ENCODE data around the gene SYAP1. TPM values are rescaled to one million over a fixed set of nuclear protein-coding genes. Genes with fewer than 3 reads are reported as not detected.

The SYAP1 gene
- total and polyA plus RNA-seq, 2 experiments from 2014 or later = 18.0 to 48.3 TPM

DNA sequence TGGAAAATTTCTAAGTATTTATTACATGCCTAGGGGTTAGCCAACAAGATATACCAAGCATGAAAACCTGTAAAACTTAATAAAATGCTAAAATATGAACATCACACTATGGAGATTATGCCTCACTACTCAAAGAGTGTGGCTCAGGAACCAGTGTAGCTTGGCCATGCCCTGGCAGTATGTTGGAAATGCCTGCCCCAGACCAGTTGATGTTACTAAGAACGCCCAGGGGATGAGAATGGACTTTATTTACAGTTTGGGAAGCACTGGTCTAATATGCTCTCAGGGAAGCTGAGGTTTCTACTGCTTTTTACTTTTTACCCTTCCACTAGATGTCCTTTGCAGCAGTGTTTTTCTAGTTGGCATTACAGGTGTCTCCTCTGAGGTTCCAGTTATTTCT, 43.2 kb downstream of the SYAP1 start (continued):
- TF ChIP-seq, protein P1, sequence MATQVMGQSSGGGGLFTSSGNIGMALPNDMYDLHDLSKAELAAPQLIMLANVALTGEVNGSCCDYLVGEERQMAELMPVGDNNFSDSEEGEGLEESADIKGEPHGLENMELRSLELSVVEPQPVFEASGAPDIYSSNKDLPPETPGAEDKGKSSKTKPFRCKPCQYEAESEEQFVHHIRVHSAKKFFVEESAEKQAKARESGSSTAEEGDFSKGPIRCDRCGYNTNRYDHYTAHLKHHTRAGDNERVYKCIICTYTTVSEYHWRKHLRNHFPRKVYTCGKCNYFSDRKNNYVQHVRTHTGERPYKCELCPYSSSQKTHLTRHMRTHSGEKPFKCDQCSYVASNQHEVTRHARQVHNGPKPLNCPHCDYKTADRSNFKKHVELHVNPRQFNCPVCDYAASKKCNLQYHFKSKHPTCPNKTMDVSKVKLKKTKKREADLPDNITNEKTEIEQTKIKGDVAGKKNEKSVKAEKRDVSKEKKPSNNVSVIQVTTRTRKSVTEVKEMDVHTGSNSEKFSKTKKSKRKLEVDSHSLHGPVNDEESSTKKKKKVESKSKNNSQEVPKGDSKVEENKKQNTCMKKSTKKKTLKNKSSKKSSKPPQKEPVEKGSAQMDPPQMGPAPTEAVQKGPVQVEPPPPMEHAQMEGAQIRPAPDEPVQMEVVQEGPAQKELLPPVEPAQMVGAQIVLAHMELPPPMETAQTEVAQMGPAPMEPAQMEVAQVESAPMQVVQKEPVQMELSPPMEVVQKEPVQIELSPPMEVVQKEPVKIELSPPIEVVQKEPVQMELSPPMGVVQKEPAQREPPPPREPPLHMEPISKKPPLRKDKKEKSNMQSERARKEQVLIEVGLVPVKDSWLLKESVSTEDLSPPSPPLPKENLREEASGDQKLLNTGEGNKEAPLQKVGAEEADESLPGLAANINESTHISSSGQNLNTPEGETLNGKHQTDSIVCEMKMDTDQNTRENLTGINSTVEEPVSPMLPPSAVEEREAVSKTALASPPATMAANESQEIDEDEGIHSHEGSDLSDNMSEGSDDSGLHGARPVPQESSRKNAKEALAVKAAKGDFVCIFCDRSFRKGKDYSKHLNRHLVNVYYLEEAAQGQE (IDR thresholded peaks at IDR 0.05; ENCODE audit: unreplicated experiment) = no peak
- no peak for TF ChIP-seq EZH2 (IDR thresholded peaks at IDR 0.05; ENCODE audit: low read depth, unreplicated experiment)

- Mint-ChIP-seq H3K27ac (no peak overlapping the region), H3K4me3 (no peak overlapping the region), H3K9me3 (peaks cover 8% of the 10 kb centered on the region), H3K4me1 (peaks cover 11% of the 10 kb centered on the region), H3K27me3 (ENCODE audit: insufficient read depth, low read depth, poor library complexity) (no peaks in the 10 kb centered on the region), H3K36me3 (ENCODE audit: low read depth) (peaks cover 9% of the 10 kb centered on the region)
- no peaks in the 10 kb centered on the region for H3K9me2 ChIP-seq (ENCODE audit: insufficient read depth)
- H3K4me3 ChIP-seq = no peak overlapping the region
- DNase-seq (ENCODE audit: low spot score) (no peak), ATAC-seq (no peak)
- H4K20me1 ChIP-seq (replicated peaks; ENCODE audit: insufficient read depth) = no peaks in the 10 kb centered on the region
- no peaks in the 10 kb centered on the region for H3K27me3 ChIP-seq (ENCODE audit: insufficient read depth)
- peaks cover under 1% of the 10 kb centered on the region; the same call in 1 of the 2 replicates for H3K36me3 ChIP-seq (ENCODE audit: insufficient read depth)
- H2AFZ ChIP-seq = no peak overlapping the region
- H3K4me1 ChIP-seq (ENCODE audit: insufficient read depth) = peaks cover under 1% of the 10 kb centered on the region; the same call in 1 of the 2 replicates
- H3K4me2 ChIP-seq = no peak overlapping the region
- H3F3A ChIP-seq (replicated peaks; ENCODE audit: low read depth) = no peaks in the 10 kb centered on the region; the same call in 1 of the 2 replicates
- H3K79me2 ChIP-seq (replicated peaks; ENCODE audit: insufficient read depth) = no peaks in the 10 kb centered on the region
- H3K27ac ChIP-seq (ENCODE audit: low read depth) = no peak overlapping the region
- no peak for TF ChIP-seq CREB1 (CRISPR knock-in tag; IDR thresholded peaks at IDR 0.05; ENCODE audit: low read depth)
- TF ChIP-seq, protein P2, sequence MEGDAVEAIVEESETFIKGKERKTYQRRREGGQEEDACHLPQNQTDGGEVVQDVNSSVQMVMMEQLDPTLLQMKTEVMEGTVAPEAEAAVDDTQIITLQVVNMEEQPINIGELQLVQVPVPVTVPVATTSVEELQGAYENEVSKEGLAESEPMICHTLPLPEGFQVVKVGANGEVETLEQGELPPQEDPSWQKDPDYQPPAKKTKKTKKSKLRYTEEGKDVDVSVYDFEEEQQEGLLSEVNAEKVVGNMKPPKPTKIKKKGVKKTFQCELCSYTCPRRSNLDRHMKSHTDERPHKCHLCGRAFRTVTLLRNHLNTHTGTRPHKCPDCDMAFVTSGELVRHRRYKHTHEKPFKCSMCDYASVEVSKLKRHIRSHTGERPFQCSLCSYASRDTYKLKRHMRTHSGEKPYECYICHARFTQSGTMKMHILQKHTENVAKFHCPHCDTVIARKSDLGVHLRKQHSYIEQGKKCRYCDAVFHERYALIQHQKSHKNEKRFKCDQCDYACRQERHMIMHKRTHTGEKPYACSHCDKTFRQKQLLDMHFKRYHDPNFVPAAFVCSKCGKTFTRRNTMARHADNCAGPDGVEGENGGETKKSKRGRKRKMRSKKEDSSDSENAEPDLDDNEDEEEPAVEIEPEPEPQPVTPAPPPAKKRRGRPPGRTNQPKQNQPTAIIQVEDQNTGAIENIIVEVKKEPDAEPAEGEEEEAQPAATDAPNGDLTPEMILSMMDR (conservative IDR thresholded peaks at IDR 0.05; ENCODE audit: low read depth in 2 of 2) = no peak
- no peak for TF ChIP-seq ETS1 (IDR thresholded peaks at IDR 0.05)
- TF ChIP-seq ZNF114 (CRISPR knock-in tag; IDR thresholded peaks at IDR 0.05) = no peak
- no peak for TF ChIP-seq ZNF331 (CRISPR knock-in tag; IDR thresholded peaks at IDR 0.05; ENCODE audit: low read depth)
- no peak for TF ChIP-seq EZH2 (IDR thresholded peaks at IDR 0.05; ENCODE audit: low read depth, unreplicated experiment)
- TF ChIP-seq JUNB (IDR thresholded peaks at IDR 0.05; ENCODE audit: unreplicated experiment) = no peak
- no peak for TF ChIP-seq EZH2phosphoT487 (IDR thresholded peaks at IDR 0.05; ENCODE audit: unreplicated experiment)
- TF ChIP-seq NANOG (IDR thresholded peaks at IDR 0.05; ENCODE audit: borderline replicate concordance) = no peak
- no peak for TF ChIP-seq STAT1 (IDR thresholded peaks at IDR 0.05; ENCODE audit: unreplicated experiment)
- no peak for TF ChIP-seq POLR2AphosphoS5 (IDR thresholded peaks at IDR 0.05; ENCODE audit: low read depth)
- TF ChIP-seq ZNF462 (CRISPR knock-in tag; IDR thresholded peaks at IDR 0.05) = no peak
Measured at GRCh38 chrX:16765594-16765993, 46.2 kb downstream of the SYAP1 start.
